DOHH2 (cell line): ENCODE results near the gene ST6GAL1.
A peak's percentile ranks its signal among the peaks of the same experiment; 100 is the strongest.

Source experiments
- H3F3A ChIP-seq: fragments of 200-600 bp; sonication (generic), shearing (Covaris generic); 2 replicates; pipeline ENCODE4 v1.6.0; 2016; ENCODE audit warnings: antibody characterized with exemption, mild to moderate bottlenecking; ENCODE audit not compliant: control insufficient read depth, insufficient read depth
- H3K27ac ChIP-seq: fragments of 200-600 bp; sonication (generic); 2 replicates; pipeline ENCODE4 v1.5.1; 2014; ENCODE audit warnings: low read depth, mild to moderate bottlenecking, low read length, moderate library complexity
- H3K27me3 ChIP-seq: fragments of 200-600 bp; sonication (generic); 2 replicates; pipeline ENCODE4 v1.6.1; 2014; ENCODE audit warnings: mild to moderate bottlenecking, low read length, mixed read lengths; ENCODE audit not compliant: control insufficient read depth
- H3K36me3 ChIP-seq: fragments of 200-600 bp; sonication (generic); 2 replicates; pipeline ENCODE4 v1.6.1; 2014; ENCODE audit warnings: mild to moderate bottlenecking, low read length, moderate library complexity, mixed read lengths; ENCODE audit not compliant: control insufficient read depth
- H3K4me1 ChIP-seq: fragments of 200-600 bp; sonication (generic); 2 replicates; pipeline ENCODE4 v1.6.1; 2014; ENCODE audit warnings: mild to moderate bottlenecking, low read length, mixed read lengths; ENCODE audit not compliant: control insufficient read depth
- H3K4me2 ChIP-seq: fragments of 200-600 bp; sonication (generic); 2 replicates; pipeline ENCODE4 v1.6.0; 2014; ENCODE audit warnings: mild to moderate bottlenecking, low read length, moderate library complexity
- H3K4me3 ChIP-seq: fragments of 200-600 bp; sonication (generic); 2 replicates; pipeline ENCODE4 v1.5.1; 2014; ENCODE audit warnings: mild to moderate bottlenecking, low read length, mixed read lengths
- H3K79me2 ChIP-seq: fragments of 200-600 bp; sonication (generic); 2 replicates; pipeline ENCODE4 v1.6.1; 2014; ENCODE audit warnings: mild to moderate bottlenecking, low read length, mixed read lengths; ENCODE audit not compliant: control insufficient read depth
- H3K9me2 ChIP-seq: fragments of 200-600 bp; sonication (generic); replicated peaks from 2 replicates; pipeline ENCODE4 v1.6.1; 2014; ENCODE audit warnings: mild to moderate bottlenecking, low read length, mixed read lengths; ENCODE audit not compliant: control insufficient read depth
- H3K9me3 ChIP-seq: fragments of 200-600 bp; sonication (generic); 2 replicates; pipeline ENCODE4 v1.6.1; 2014; ENCODE audit warnings: antibody characterized with exemption, low read length, mixed read lengths; ENCODE audit not compliant: control insufficient read depth, insufficient read depth
- H4K20me1 ChIP-seq: fragments of 200-600 bp; sonication (generic); 2 replicates; pipeline ENCODE4 v1.6.0; 2014; ENCODE audit warnings: low read depth, mild to moderate bottlenecking, antibody characterized with exemption, low read length, moderate library complexity; ENCODE audit not compliant: control insufficient read depth, insufficient read depth
- CTCF ChIP-seq: fragments of 200-600 bp; sonication (generic); IDR thresholded peaks from one replicate; pipeline ENCODE4 v1.5.1; 2014; ENCODE audit warnings: antibody characterized with exemption, mild to moderate bottlenecking, low read depth, low read length; ENCODE audit not compliant: poor library complexity, severe bottlenecking
- EZH2phosphoT487 ChIP-seq: fragments of 200-600 bp; sonication (generic); IDR thresholded peaks from 2 replicates; pipeline ENCODE4 v1.6.1; 2017; ENCODE audit warnings: borderline replicate concordance, mild to moderate bottlenecking, antibody characterized with exemption, low read length, moderate library complexity, mixed read lengths

ST6GAL1 gene

GRCh38 chr3:186923241-186923640 lies 7.1 kb upstream of the ST6GAL1 start:
- no peaks in the 10 kb centered on the region for H4K20me1 ChIP-seq
- no peak overlapping the region for H3K27ac ChIP-seq
- 0 out of 2 replicates have a peak, but pooled peaks cover 3% of the 10 kb centered on the region for H3F3A ChIP-seq
- no peaks in the 10 kb centered on the region for H3K9me2 ChIP-seq
- no peaks in the 10 kb centered on the region for H3K79me2 ChIP-seq
- no peak overlapping the region for H3K4me3 ChIP-seq
- no peaks in the 10 kb centered on the region for H3K9me3 ChIP-seq
- no peaks in the 10 kb centered on the region for H3K36me3 ChIP-seq
- TF ChIP-seq EZH2phosphoT487 (no peak), CTCF (no peak)
- H3K4me2 ChIP-seq = no peak overlapping the region
- H3K4me1 ChIP-seq = peaks cover 23% of the 10 kb centered on the region
- H3K27me3 ChIP-seq = no peaks in the 10 kb centered on the region

DNA sequence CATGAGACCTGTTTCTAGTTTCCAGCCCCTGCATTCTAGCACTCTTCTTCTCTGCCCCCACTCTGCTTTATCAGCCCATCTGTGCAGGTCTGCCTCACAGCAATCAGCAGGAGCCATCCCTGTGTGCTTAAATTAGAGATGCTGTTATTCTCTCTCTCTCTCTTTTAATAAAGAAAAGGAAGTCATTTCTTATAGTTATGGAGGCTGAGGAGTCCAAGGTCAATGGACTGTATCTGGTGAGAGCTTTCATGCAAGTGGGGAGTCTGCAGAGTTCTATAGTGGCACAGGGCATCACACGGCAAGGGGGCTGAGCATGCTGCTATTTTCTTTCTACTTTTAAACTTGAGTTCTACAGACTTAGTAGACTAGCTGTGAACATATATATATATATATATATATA lies 4.5 kb upstream of the ST6GAL1 start:
- Histone ChIP-seq H3K4me2 (peak overlapping the region; percentile 66), H3K9me3 (no peaks in the 10 kb centered on the region), H3K4me3 (peak overlapping the region; percentile 38), H3K4me1 (peaks cover 34% of the 10 kb centered on the region), H3K27ac (peak overlapping the region; percentile 46), H3F3A (peaks cover 9% of the 10 kb centered on the region; the same call in 1 of the 2 replicates), H3K79me2 (peaks cover 5% of the 10 kb centered on the region), H3K36me3 (peaks cover 4% of the 10 kb centered on the region; the same call in 1 of the 2 replicates), H3K9me2 (no peaks in the 10 kb centered on the region), H4K20me1 (no peaks in the 10 kb centered on the region), H3K27me3 (no peaks in the 10 kb centered on the region)
- no peak for TF ChIP-seq CTCF
- TF ChIP-seq EZH2phosphoT487 = no peak

- TF ChIP-seq EZH2phosphoT487 (no peak), CTCF (no peak)
- H3K4me3 ChIP-seq = no peak overlapping the region
These were observed 1.1 kb upstream of the ST6GAL1 start for GRCh38 chr3:186929186-186929585.

More at GRCh38 chr3:186929186-186929585, 1.1 kb upstream of the ST6GAL1 start:
- H3K4me1 ChIP-seq = peaks cover 59% of the 10 kb centered on the region
- peaks cover 36% of the 10 kb centered on the region for H3K36me3 ChIP-seq
- peaks cover 9% of the 10 kb centered on the region; the same call in 1 of the 2 replicates for H3F3A ChIP-seq
- peaks cover 18% of the 10 kb centered on the region for H4K20me1 ChIP-seq
- H3K9me3 ChIP-seq = no peaks in the 10 kb centered on the region
- no peak overlapping the region for H3K4me2 ChIP-seq
- H3K79me2 ChIP-seq = peaks cover 39% of the 10 kb centered on the region
- H3K27me3 ChIP-seq = no peaks in the 10 kb centered on the region
- no peaks in the 10 kb centered on the region for H3K9me2 ChIP-seq
- H3K27ac ChIP-seq = no peak overlapping the region
